DLD1 (cell line): ENCODE measurements around the gene VPS37B.

Experiments used
- in situ Hi-C: cut with HindIII; loops from 2 replicates; pipeline ENCODE4 v1.10.0; 2017; ENCODE audit warnings: low sequenced_read_pairs

The VPS37B gene

GRCh38 chr12:122855928-122856831, 39.7 kb downstream of the VPS37B start:
- in situ Hi-C loops = no loop called here

- in situ Hi-C loops = no loop called here
Measured at GRCh38 chr12:122855071-122855829, 40.7 kb downstream of the VPS37B start.

DNA sequence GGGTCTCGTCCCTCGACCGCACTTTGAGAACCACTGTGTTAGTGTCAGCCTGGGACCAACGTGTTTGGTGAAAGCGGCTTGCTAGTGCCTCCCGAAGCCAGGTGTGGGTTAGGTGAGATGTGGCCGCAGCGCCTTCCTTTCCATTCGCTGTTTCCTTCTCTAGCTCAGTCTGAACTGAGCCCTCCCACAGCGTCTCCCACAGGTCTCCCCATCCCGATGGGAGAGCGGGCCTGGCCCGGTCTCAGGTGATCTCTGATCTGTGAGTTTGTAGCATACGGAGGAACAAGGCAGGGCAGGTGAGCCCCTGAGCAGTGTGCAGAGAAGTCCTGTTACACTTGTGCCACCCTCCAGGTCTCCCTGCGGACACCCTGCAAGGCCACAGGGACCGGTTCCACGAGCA, 41.4 kb downstream of the VPS37B start:
- in situ Hi-C loops = no loop called here

- in situ Hi-C loops = no loop called here
Measured at GRCh38 chr12:122853582-122854245, 42.2 kb downstream of the VPS37B start.

- in situ Hi-C loops = no loop called here
Measured at GRCh38 chr12:122852336-122853275, 43.3 kb downstream of the VPS37B start.

- in situ Hi-C loops = no loop called here
Measured at GRCh38 chr12:122851820-122852219, 44.1 kb downstream of the VPS37B start.

GRCh38 chr12:122850695-122851350, 45.1 kb downstream of the VPS37B start:
- in situ Hi-C loops = no loop called here

DNA sequence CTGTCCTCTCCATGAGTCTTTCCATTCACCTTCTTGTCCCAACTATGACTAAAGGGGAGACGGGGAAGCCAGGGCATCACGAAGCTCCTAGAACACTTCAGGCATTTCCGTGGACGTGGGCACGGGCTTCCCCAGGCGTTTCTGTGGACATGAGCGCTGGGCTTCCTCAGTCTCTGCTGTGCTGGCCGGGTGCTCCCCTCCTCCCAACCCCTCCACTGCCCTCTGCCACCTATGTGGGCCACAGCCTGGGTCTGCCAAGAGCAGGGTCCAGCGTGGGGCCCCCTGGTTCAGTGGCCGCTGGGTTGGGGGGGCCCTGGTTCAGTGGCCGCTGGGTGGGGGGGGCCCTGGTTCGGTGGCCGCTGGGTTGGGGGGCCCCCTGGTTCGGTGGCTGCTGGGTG, 45.9 kb downstream of the VPS37B start:
- in situ Hi-C loops = no loop called here

DNA sequence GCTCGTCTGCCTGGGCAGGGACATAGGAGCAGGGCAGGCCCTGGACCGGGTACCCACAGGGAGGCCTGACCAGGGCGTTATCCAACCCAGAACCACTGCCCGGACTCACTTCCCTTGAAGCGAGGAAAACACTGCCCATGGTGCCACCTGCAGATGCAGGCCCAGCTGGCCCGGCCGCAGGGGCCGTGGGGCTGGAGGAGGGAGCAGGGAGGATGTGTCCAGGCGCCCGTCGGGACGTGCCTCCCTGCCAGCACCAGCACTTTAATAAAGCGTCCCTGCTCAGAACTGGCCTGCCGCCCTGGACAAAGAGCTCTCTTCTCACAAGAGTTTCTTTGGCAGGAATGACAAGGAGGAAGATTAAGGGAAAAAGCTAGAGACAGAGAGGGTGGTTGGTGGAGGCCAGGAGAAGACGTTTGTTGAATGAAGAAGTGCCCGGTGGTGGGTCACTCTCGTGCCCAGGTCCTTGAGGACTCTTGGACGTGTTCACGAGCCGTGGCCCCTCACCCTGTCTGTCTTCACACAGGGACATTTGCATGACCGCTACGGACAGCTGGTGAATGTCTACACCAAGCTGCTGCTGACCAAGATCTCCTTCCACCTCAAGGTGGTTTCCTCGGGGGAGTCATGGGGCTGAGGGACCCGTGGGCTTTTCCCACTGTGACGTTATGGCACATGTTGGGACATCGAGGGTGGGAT, 46.4 kb downstream of the VPS37B start:
- in situ Hi-C loops = no loop called here

- in situ Hi-C loops = no loop called here
Measured at GRCh38 chr12:122848471-122849351, 47.2 kb downstream of the VPS37B start.

GRCh38 chr12:122847921-122848421, 48.0 kb downstream of the VPS37B start:
- in situ Hi-C loops = no loop called here

DNA sequence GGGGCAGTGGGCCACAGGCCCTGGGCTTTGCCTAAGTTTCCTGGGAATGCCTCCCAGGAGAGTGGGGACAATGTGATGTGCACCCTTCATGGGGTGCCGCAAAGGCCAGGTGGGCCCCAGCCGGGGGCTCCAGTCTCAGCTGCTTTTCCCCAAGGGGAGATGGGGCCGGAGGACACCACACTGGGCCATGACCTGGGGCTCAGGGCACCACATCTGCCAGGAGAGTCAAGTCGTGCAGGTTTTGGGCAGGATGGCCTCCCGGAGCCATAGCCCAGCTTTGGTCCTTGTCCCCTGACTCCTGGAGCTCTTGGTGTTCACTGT, 48.4 kb downstream of the VPS37B start:
- in situ Hi-C loops = no loop called here

DNA sequence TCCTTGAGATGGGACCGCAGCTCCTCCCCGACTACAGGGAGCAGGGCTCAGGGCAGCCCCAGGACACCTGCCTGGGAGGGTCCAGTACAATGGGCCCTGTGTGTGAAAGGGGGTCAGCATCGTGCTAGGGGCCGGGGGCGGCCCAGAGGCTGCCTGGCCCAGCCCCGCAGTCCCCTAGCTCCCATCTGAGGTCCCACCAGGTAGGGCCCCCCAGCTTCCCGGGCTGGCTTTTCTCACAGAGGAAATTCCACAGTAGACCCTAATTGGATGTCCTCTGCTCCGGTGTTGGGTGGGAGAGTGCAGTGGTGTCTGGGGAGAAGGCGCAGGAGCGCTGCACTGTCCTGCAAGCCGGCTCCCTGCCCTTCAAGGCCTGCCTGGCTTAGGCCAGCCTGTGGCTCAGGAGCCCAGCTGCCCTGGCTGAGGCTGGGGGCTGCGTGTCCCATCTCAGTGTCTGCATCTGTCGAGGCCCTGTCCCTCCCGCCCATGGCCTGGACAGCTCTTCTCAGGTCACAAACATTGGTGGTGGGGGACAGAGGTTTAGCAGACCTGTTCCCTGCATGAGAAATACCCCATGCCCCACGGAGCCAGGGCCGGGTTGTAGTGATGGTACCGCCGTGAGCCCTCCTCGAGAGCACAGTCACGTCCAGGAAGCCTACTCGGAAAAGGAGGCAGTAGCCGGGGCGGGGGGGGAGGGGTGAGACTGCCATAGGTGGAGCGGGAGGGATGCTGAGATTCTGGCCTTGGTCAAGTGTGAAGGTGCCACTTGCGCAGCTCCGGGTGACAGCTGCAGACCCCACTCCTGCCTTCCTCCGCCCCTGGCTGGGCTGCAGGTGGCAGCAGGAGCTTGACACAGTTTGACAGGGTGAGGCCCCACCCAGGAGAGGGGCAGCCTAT, 49.1 kb downstream of the VPS37B start:
- in situ Hi-C loops = no loop called here

GRCh38 chr12:122845865-122846621, 49.9 kb downstream of the VPS37B start:
- in situ Hi-C loops = no loop called here

- in situ Hi-C loops = no loop called here
Measured at GRCh38 chr12:122845041-122845864, 50.7 kb downstream of the VPS37B start.
